CD4-positive, alpha-beta T cell treated with Interferon gamma for 1 hour (primary cell): ENCODE data around the gene SLC25A31.

Experiments used
- DNase-seq: peaks from one replicate; pipeline ENCODE4 v3.0.0-alpha.2; 2020

Gene SLC25A31

DNA sequence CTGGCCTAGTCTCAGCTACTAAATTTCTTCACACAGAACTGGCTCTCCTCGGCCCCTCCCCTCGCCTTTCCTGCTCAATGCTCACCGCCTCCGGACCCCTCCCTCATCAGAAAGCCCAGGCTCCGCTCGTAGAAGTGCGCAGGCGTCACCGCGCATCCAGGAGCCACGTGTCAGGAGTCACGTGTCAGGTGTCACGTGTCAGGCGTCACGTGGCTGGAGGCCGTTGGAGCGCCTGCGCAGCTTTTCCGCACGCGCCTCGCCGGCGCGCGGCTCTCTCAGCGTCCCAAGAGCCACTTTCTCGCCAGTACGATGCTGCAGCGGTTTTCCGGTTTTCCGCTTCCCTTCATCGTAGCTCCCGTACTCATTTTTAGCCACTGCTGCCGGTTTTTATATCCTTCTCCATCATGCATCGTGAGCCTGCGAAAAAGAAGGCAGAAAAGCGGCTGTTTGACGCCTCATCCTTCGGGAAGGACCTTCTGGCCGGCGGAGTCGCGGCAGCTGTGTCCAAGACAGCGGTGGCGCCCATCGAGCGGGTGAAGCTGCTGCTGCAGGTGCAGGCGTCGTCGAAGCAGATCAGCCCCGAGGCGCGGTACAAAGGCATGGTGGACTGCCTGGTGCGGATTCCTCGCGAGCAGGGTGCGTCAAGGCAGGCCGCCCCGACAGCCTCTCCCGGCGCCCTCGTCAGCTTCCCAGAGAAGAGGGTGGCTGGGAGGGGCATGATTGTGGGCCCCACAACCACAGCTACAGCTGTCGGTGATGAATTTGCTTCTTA is at the start of gene SLC25A31:
TSS of gene SLC25A31 (plus strand) at position 259 of the 772 bp plus-strand sequence. CDS start at position 405, 146 bp downstream.
- DNase-seq: no peak

GRCh38 chr4:127685292-127685691 is 44.9 kb upstream of the SLC25A31 start:
- no peak for DNase-seq

GRCh38 chr4:127686658-127687057 is 43.5 kb upstream of the SLC25A31 start:
- DNase-seq: no peak

DNA sequence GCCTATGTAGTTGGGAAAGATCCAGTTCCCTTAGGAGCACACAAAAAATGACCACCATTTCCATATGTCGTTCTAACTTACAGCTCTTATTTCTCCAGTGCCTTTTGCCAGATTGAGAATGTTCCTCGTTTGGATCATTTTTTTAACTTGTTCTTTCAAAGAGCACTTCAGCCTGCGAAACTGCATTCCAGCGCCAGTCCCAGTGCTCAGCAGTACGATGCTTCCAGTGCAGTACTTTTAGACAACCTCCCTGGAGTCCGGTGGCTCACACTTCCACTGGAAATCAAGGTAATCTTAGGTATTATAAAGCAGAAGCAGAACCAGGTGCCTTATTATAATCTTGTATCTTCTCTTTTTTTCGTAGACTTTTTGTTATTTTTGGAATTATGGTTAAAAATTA is 42.6 kb upstream of the SLC25A31 start:
- no peak for DNase-seq

DNA sequence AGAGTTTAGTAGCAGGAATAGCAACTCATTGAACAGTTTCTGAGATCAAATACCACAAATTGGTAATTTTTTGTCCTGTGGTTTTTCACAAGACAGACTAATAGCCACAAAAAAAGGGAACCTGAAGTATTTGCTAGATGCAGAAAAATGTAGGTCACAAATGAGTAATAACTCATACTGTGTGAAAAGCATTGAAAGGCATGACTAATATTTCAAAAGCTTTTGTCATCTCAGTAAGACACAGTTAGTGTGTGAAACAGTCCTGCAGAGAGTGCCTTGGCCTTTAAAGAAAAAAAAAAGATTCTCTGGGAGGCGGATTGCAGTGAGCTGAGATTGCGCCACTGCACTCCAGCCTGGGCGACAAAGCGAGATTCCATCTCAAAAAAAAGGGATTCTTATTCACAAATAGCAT is 31.4 kb upstream of the SLC25A31 start:
- no peak for DNase-seq

DNA sequence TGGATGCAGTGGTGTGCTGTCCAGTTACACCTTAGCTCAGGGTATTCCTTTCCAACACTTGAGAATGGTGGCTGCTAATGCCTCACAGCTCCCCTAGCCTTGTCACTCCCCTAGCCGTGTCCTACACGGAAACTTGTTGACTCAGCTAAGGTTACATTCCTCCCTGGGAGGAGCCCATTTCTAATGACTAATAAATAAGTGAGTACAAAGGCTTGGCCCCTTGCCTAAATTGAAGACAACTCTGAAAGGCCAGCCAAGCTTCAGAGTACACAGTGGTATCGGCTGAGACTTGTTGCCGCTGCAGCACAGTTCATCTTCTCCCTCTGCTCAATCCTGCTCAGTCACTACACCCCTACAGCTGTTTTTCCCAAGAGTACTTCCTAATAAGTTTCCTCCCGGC is 21.2 kb upstream of the SLC25A31 start:
- no peak for DNase-seq

DNA sequence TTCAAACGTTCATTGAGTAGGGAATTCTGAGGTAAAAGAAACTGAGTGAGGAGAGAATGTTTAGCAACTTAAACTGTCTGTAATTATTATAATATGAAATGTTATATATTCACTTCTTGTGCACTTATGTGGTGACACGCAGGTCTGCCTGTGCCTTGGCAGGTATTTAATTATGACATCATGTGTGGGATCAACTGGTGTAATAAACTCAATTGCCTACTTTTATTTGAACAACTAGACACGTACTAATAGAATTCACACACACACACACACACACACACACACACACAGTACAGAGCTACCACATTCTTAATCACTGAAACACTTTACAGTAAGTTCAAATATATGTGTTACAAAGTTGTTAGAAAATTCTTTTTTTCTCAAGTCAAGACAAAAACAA is 20.7 kb upstream of the SLC25A31 start:
- DNase-seq: no peak

DNA sequence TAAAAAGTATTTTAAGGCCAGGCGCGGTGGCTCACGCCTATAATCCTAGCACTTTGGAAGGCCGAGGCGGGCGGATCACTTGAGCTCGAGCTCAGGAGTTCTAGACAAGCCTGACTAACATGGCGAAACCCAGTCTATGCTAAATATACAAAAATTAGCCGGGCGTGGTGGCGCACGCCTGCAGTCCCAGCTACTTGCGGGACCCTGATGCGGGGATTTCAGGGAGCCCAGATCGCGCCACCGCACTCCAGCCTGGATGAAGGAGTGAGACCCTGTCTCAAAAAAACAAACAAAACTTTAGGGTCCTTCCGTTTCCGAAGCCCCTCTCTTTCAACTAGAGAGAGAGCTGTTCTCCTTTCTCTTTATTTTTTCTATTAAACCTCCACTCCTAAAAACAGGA is 1.2 kb downstream of the SLC25A31 start:
- DNase-seq: no peak

- DNase-seq: no peak
Measured at GRCh38 chr4:127732623-127733328, 2.6 kb downstream of the SLC25A31 start.

DNA sequence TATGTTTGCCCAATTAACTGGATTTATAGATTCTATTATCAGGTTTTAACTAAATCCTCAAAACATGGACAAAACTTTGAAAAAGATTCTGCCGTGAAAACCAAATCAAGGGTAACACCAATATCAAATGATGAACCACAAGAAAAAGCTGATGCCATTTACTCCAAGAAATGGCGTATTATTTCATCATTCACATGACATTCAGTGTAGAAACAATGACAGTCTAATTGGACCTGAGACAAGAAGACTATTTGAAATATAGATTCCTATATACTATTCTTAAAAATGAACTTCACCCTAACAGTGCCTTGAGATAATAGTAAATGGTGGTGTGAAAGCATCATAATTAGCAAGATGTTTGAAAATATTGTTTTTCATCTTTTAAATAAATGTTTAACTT is 4.8 kb downstream of the SLC25A31 start:
- DNase-seq: no peak

- no peak for DNase-seq
Measured at GRCh38 chr4:127737295-127737694, 7.1 kb downstream of the SLC25A31 start.

GRCh38 chr4:127741247-127741646 is 11.0 kb downstream of the SLC25A31 start:
- no peak for DNase-seq

DNA sequence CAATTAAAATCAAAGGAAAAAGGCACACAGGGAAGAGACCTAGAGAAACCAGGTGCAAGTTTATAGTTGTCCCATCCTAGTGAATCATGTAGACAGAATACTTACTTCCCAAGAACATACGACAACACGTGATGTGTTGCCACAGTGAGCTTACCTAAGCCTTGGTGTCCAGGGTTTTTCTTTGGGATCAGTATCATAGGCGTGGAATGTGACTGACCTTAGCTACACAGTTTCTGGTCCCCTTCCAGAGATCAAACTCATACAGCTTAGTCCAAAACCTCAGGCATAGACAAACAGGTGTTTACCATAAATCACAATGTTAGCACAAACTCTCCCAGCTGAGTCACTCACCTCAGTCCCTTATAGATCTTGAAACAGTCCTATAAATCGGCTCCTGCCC is 17.7 kb downstream of the SLC25A31 start:
- DNase-seq: no peak

DNA sequence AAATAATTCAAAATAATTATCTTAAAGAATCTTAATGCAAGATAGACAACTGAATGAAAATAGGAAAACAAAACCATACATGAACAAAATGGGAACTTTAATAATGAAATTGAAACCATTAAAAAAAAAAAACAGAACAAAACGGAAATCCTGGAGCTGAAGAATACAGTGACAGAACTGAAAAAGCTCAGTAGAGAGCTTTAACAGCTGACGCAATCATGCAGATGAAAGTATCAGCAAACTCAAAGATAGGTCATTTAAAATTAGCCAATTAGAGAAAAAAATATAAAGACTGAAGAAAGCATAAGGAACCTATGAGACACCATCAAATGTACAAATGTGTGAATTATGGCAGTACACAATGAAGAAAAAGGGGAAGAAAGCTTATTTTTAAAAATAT is 18.8 kb downstream of the SLC25A31 start:
- DNase-seq: no peak

- no peak for DNase-seq
Measured at GRCh38 chr4:127756906-127757305, 26.7 kb downstream of the SLC25A31 start.

GRCh38 chr4:127759228-127759820 is 29.1 kb downstream of the SLC25A31 start:
- DNase-seq: no peak

DNA sequence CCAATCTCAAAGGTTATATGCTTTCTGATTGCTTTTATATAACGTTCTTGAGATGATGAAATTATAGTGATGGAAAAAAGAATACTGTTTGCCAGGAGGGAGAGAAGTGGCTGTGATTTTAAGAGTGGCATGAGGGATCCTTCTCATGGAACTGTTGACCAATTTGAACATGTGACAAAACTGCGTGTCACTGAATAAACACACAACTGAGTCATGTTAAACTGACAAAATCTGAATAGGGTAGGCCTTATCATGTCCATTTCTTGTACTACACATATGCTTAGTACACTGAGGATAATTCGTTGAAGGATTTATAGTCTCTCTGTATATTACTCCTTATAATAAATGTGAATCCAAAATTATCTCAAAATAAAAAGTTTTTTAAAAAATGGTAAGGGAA is 29.7 kb downstream of the SLC25A31 start:
- no peak for DNase-seq

DNA sequence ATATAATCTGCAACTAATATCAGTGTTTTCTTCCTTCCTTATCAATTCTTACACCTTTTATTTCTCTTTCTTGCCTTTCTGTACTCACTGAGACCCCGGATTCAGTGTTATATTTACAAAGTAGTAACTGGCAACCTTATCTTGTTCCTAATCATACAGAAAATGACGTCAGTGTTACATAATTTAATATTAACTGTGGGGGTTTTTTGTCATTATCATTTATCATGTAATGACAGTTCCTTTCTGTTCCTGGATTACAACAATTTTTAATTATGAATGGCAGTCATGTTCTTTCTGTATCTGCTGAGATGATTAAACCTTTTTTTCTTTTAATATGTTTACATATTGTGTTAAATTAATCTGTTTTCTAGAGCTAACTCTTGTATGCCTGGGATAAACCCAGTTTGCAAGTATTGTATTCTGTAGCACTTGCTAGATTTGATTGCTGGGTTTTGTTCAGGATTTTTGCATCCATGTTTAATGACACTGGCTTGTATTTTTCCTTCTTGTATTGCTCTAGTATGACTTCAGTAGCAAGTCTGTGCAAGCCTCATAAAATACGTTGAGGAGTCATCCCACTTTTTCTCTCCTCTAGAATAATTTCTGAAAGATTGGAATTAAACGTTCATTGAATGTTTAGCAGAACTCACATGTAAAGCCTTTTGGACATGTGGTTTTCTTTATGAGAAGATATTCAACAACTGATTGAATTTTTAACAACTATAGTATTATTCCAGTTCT is 41.5 kb downstream of the SLC25A31 start:
- no peak for DNase-seq

DNA sequence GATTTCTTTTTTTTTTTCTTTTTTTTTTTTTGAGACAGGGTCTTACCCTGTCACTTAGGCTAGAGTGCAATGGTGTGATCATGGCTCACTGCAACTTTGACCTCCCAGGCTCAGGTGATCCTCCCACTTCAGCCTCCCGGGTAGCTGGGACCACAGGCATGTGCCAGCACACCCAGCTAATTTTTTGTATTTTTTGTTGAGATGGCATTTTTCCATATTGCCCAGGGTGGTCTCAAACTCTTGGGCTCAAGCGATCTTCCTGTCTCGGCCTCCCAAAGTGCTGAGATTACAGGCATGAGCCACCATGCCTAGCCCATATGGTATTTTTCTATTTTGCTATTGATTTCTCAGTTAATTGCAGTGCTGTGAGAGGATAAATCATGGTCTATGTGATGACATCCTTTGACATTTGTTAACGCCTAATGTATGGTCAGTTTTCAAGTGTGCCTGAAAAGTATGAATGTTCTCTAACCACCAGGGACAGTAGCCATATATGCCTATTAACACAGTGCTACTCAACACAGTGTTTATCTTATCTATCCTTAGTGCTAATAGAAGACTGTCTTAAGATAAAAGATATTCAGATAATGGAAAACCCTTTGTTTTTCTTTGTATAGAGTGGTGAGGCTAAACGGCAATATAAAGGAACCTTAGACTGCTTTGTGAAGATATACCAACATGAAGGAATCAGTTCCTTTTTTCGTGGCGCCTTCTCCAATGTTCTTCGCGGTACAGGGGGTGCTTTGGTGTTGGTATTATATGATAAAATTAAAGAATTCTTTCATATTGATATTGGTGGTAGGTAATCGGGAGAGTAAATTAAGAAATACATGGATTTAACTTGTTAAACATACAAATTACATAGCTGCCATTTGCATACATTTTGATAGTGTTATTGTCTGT is 42.8 kb downstream of the SLC25A31 start:
- DNase-seq: no peak

- DNase-seq: no peak
Measured at GRCh38 chr4:127775843-127776242, 45.6 kb downstream of the SLC25A31 start.

GRCh38 chr4:127776620-127777019 is 46.4 kb downstream of the SLC25A31 start:
- no peak for DNase-seq

GRCh38 chr4:127777487-127777886 is 47.3 kb downstream of the SLC25A31 start:
- no peak for DNase-seq
